IMR-90 (cell line): Measurements from ENCODE around the gene ARHGAP45. TPM values are rescaled to one million over a fixed set of nuclear protein-coding genes. Genes with fewer than 3 reads are reported as not detected.

ENCODE experiments used
- ATAC-seq: fragments of 200-7000 bp; cut with Tn5 transposase; 2 replicates; pipeline ENCODE4 v1.9.1; 2020; ENCODE audit warnings: low read depth, mild to moderate bottlenecking, moderate library complexity
- BruUV-seq: library from RNA; stranded (reverse); fragments of 400-500 nt; replicated peaks from 2 replicates; lab custom pipeline; 2021; lab: Mats Ljungman, UMichigan
- CTCF ChIA-PET: fragments of 300-600 bp; formaldehyde crosslinking; extraction: SDS; loops from one replicate; lab custom pipeline; 2021; ENCODE audit warnings: antibody characterized with exemption; lab: Yijun Ruan, JAX
- POLR2A ChIA-PET: fragments of 300-600 bp; sonication (Branson Sonifier 250); formaldehyde crosslinking; loops from one replicate; lab custom pipeline; 2022; ENCODE audit warnings: antibody characterized with exemption; ENCODE audit not compliant: unreplicated experiment; lab: Charles Lee
- DNase-seq: peaks from one replicate; pipeline ENCODE4 v3.0.0; 2013
- H2AFZ ChIP-seq: replicated peaks from 2 replicates; pipeline ENCODE3; 2013; ENCODE audit warnings: low read length, mild to moderate bottlenecking; ENCODE audit not compliant: poor library complexity
- H2AK5ac ChIP-seq: 2 replicates; pipeline ENCODE4 v1.6.1; 2013; ENCODE audit warnings: low read depth, low read length, inconsistent platforms
- H2AK9ac ChIP-seq: replicated peaks from 2 replicates; pipeline ENCODE3; 2013; ENCODE audit warnings: mild to moderate bottlenecking, low read depth, low read length, moderate library complexity; ENCODE audit not compliant: poor library complexity
- H2BK120ac ChIP-seq: 2 replicates; pipeline ENCODE4 v1.6.1; 2013; ENCODE audit warnings: low read depth, low read length, inconsistent platforms
- H2BK15ac ChIP-seq: 3 replicates; pipeline ENCODE4 v1.6.1; 2013; ENCODE audit warnings: low read depth, low read length, inconsistent platforms
- H2BK20ac ChIP-seq: 2 replicates; pipeline ENCODE4 v1.6.1; 2013; ENCODE audit warnings: low read depth, mild to moderate bottlenecking, inconsistent platforms, low read length, moderate library complexity
- H2BK5ac ChIP-seq: 2 replicates; pipeline ENCODE4 v1.6.1; 2013; ENCODE audit warnings: mild to moderate bottlenecking, low read depth, low read length, inconsistent platforms; ENCODE audit not compliant: poor library complexity, severe bottlenecking
- H3K14ac ChIP-seq: replicated peaks from 2 replicates; pipeline ENCODE4 v1.6.1; 2013; ENCODE audit warnings: low read depth, low read length, inconsistent platforms
- H3K18ac ChIP-seq: 2 replicates; pipeline ENCODE4 v1.6.1; 2013; ENCODE audit warnings: low read depth, low read length, control low read depth
- H3K23ac ChIP-seq: 2 replicates; pipeline ENCODE4 v1.6.1; 2013; ENCODE audit warnings: low read depth, low read length, inconsistent platforms
- H3K27ac ChIP-seq: 2 replicates; pipeline ENCODE4 v1.5.1; 2013; ENCODE audit warnings: mild to moderate bottlenecking, control low read depth, low read length; ENCODE audit not compliant: insufficient read depth
- H3K27me3 ChIP-seq: 2 replicates; pipeline ENCODE4 v1.6.1; 2013; ENCODE audit warnings: low read length; ENCODE audit not compliant: control insufficient read depth, insufficient read depth
- H3K36me3 ChIP-seq: 2 replicates; pipeline ENCODE4 v1.6.1; 2013; ENCODE audit warnings: low read length, mixed read lengths; ENCODE audit not compliant: control insufficient read depth, insufficient read depth
- H3K4ac ChIP-seq: 2 replicates; pipeline ENCODE4 v1.6.1; 2013; ENCODE audit warnings: low read depth, low read length, inconsistent platforms
- H3K4me1 ChIP-seq: 2 replicates; pipeline ENCODE4 v1.6.1; 2013; ENCODE audit warnings: low read length, mixed read lengths; ENCODE audit not compliant: control insufficient read depth, insufficient read depth
- H3K4me2 ChIP-seq: 2 replicates; pipeline ENCODE4 v1.6.1; 2013; ENCODE audit warnings: low read depth, mild to moderate bottlenecking, control low read depth, low read length, moderate library complexity
- H3K4me3 ChIP-seq: 2 replicates; pipeline ENCODE4 v1.5.1; 2013; ENCODE audit warnings: low read depth, mild to moderate bottlenecking, control low read depth, low read length, moderate library complexity; ENCODE audit not compliant: insufficient read depth
- H3K56ac ChIP-seq: 2 replicates; pipeline ENCODE4 v1.6.1; 2013; ENCODE audit warnings: low read length, inconsistent platforms; ENCODE audit not compliant: insufficient read depth; ENCODE audit errors: extremely low read depth
- H3K79me1 ChIP-seq, 2 experiments: 2 replicates each; pipeline ENCODE4 v1.6.1; 2013; ENCODE audit warnings: low read length in 2 of 2, inconsistent platforms in 1 of 2, low read depth in 1 of 2
- H3K9ac ChIP-seq: 2 replicates; pipeline ENCODE4 v1.6.1; 2013; ENCODE audit warnings: low read depth, low read length, control low read depth
- H3K9me1 ChIP-seq: 2 replicates; pipeline ENCODE4 v1.6.1; 2013; ENCODE audit warnings: low read length, inconsistent platforms; ENCODE audit not compliant: insufficient read depth
- H3K9me3 ChIP-seq: 2 replicates; pipeline ENCODE4 v1.6.1; 2013; ENCODE audit warnings: low read length; ENCODE audit not compliant: control insufficient read depth, insufficient read depth
- H4K20me1 ChIP-seq: 2 replicates; pipeline ENCODE4 v1.6.1; 2013; ENCODE audit warnings: low read length, inconsistent platforms; ENCODE audit not compliant: insufficient read depth
- H4K5ac ChIP-seq: 2 replicates; pipeline ENCODE4 v1.6.1; 2013; ENCODE audit warnings: mild to moderate bottlenecking, low read depth, low read length, control low read depth
- H4K8ac ChIP-seq, 2 experiments: 2 replicates each; pipeline ENCODE4 v1.6.1; 2013; ENCODE audit warnings: low read depth in 2 of 2, low read length in 2 of 2, control low read depth in 1 of 2, inconsistent platforms in 1 of 2
- H4K91ac ChIP-seq: 2 replicates; pipeline ENCODE4 v1.6.1; 2013; ENCODE audit warnings: low read depth, low read length, inconsistent platforms; ENCODE audit not compliant: insufficient read depth
- BHLHE40 ChIP-seq: fragments of 150-350 bp; IDR thresholded peaks from 2 replicates; pipeline ENCODE4 v1.6.1; 2016; ENCODE audit warnings: mild to moderate bottlenecking, low read depth, low read length
- CEBPB ChIP-seq: IDR thresholded peaks from 2 replicates; pipeline ENCODE4 v1.6.1; 2012; ENCODE audit warnings: low read depth, low read length, improper control_type of control experiment
- CHD1 ChIP-seq: IDR thresholded peaks from 2 replicates; pipeline ENCODE4 v1.6.1; 2012; ENCODE audit warnings: low read depth, low read length, improper control_type of control experiment
- CTCF ChIP-seq: conservative IDR thresholded peaks from 2 replicates; pipeline ENCODE4 v1.5.1; 2012; ENCODE audit warnings: mild to moderate bottlenecking, low read depth, low read length, improper control_type of control experiment
- FOS ChIP-seq: fragments of 150-350 bp; IDR thresholded peaks from 2 replicates; pipeline ENCODE4 v1.6.1; 2016; ENCODE audit warnings: low read depth, low read length
- MAFK ChIP-seq: IDR thresholded peaks from 2 replicates; pipeline ENCODE4 v1.6.1; 2012; ENCODE audit warnings: low read depth, low read length, improper control_type of control experiment
- MAZ ChIP-seq: IDR thresholded peaks from 2 replicates; pipeline ENCODE4 v1.6.1; 2012; ENCODE audit warnings: low read depth, mild to moderate bottlenecking, low read length, improper control_type of control experiment, moderate library complexity, borderline replicate concordance
- NFE2L2 ChIP-seq: fragments of 150-350 bp; IDR thresholded peaks from 2 replicates; pipeline ENCODE4 v1.6.1; 2016; ENCODE audit warnings: low read depth, mild to moderate bottlenecking, low read length
- POLR2A ChIP-seq: IDR thresholded peaks from 2 replicates; pipeline ENCODE4 v1.6.1; 2012; ENCODE audit warnings: mild to moderate bottlenecking, low read depth, low read length
- RAD21 ChIP-seq: IDR thresholded peaks from 2 replicates; pipeline ENCODE4 v1.6.1; 2012; ENCODE audit warnings: low read length, improper control_type of control experiment
- RCOR1 ChIP-seq: IDR thresholded peaks from 2 replicates; pipeline ENCODE4 v1.6.1; 2012; ENCODE audit warnings: mild to moderate bottlenecking, low read length, improper control_type of control experiment; ENCODE audit not compliant: insufficient replicate concordance
- RFX5 ChIP-seq: IDR thresholded peaks from 2 replicates; pipeline ENCODE4 v1.8.0; 2012; ENCODE audit warnings: low read depth, mild to moderate bottlenecking, low read length, moderate library complexity
- SMC3 ChIP-seq: fragments of 150-350 bp; IDR thresholded peaks from 2 replicates; pipeline ENCODE4 v1.6.1; 2016; ENCODE audit warnings: low read depth, mild to moderate bottlenecking, antibody characterized with exemption, low read length, moderate library complexity
- USF2 ChIP-seq: fragments of 150-350 bp; IDR thresholded peaks from 2 replicates; pipeline ENCODE4 v1.6.1; 2017; ENCODE audit warnings: mild to moderate bottlenecking, antibody characterized with exemption, low read length, low read depth
- WGBS, 2 experiments: methylation state at CpG; one replicate each; pipeline versions ENCODE4 v1.1.5 to v1.1.7; 2013; ENCODE audit warnings: missing lambda C conversion rate in 2 of 2; ENCODE audit not compliant: insufficient read length in 1 of 2; ENCODE audit errors: extremely low coverage in 2 of 2; 5-methylcytosine and 5-hydroxymethylcytosine counted together
- dilution Hi-C: fragments of 300-500 bp; cut with HindIII; formaldehyde crosslinking; loops from one replicate; pipeline ENCODE4 v1.14.3; 2018; ENCODE audit warnings: low sequenced_read_pairs; ENCODE audit not compliant: unreplicated experiment
- in situ Hi-C: fragments of 300-500 bp; cut with MboI; formaldehyde crosslinking; loops from 3 replicates; pipeline ENCODE4 v1.14.3; 2019; ENCODE audit warnings: low sequenced_read_pairs, inconsistent platforms, mixed read lengths
- intact Hi-C: fragments of 100-400 bp; cut with micrococcal nuclease; formaldehyde crosslinking; loops from 2 replicates; pipeline ENCODE4 v1.10.0; 2022
- polyA plus RNA-seq, 3 experiments: library from polyadenylated mRNA; depleted of rRNA; stranded (reverse); fragments of >200 nt; gene quantifications; 2 replicates each; pipeline ENCODE4 v1.2.3, GENCODE V29; 2012; ENCODE audit warnings: low replicate concordance in 1 of 3
- total RNA-seq: library from RNA; depleted of rRNA; stranded (reverse); fragments of >200 nt; gene quantifications from 2 replicates; pipeline ENCODE4 v1.2.3, GENCODE V29; 2012
- TF ChIP-seq, protein P1 (sequence below): fragments of 150-350 bp; IDR thresholded peaks from 2 replicates; pipeline ENCODE4 v1.6.1; 2016; ENCODE audit warnings: low read depth, mild to moderate bottlenecking, low read length, moderate library complexity, borderline replicate concordance

The ARHGAP45 gene
- total and polyA plus RNA-seq, 2 of the 4 experiments (the other 2 are of a cell fraction), result 1.3 to 1.7 TPM

GRCh38 chr19:1122972-1123363, 56.0 kb downstream of the ARHGAP45 start:
- H2BK5ac ChIP-seq, result peak overlapping the region; percentile 3
- H3K27ac ChIP-seq, result no peak overlapping the region
- ChIA-PET CTCF (interaction anchor here (1.2 kb wide), 1 partner anchor 10 kb away, joined by 4 read pairs; no protein-coding TSS in a partner anchor), POLR2A (no interaction called here)
- BruUV-seq, result no TSS peak
- no peak overlapping the region for H3K14ac ChIP-seq
- peaks cover 25% of the 10 kb centered on the region for H4K20me1 ChIP-seq
- no peak overlapping the region for H2BK15ac ChIP-seq
- dilution Hi-C loops, result no loop called here
- H3K4me2 ChIP-seq, result no peak overlapping the region
- H4K91ac ChIP-seq, result no peak overlapping the region
- DNase-seq (peak; percentile 56), ATAC-seq (peak; percentile 90)
- no peak overlapping the region for H4K8ac ChIP-seq
- H2BK20ac ChIP-seq, result no peak overlapping the region
- in situ Hi-C loops, result no loop called here
- intact Hi-C loops, result no loop called here
- H3K79me1 ChIP-seq, result peaks cover 20 to 69% of the 10 kb centered on the region in 2 experiments
- no peak overlapping the region for H3K4me3 ChIP-seq
- peaks cover 7% of the 10 kb centered on the region for H3K4me1 ChIP-seq
- H2AFZ ChIP-seq, result peak overlapping the region; percentile 56
- H3K9ac ChIP-seq, result no peak overlapping the region
- H3K23ac ChIP-seq, result no peak overlapping the region
- TF ChIP-seq POLR2A (no peak), CEBPB (no peak), SMC3 (no peak), MAZ (no peak), MAFK (no peak), CHD1 (no peak), RCOR1 (no peak), RFX5 (no peak), RAD21 (no peak), FOS (no peak), NFE2L2 (no peak), BHLHE40 (no peak), USF2 (no peak), CTCF (no peak)
- TF ChIP-seq, protein P1, sequence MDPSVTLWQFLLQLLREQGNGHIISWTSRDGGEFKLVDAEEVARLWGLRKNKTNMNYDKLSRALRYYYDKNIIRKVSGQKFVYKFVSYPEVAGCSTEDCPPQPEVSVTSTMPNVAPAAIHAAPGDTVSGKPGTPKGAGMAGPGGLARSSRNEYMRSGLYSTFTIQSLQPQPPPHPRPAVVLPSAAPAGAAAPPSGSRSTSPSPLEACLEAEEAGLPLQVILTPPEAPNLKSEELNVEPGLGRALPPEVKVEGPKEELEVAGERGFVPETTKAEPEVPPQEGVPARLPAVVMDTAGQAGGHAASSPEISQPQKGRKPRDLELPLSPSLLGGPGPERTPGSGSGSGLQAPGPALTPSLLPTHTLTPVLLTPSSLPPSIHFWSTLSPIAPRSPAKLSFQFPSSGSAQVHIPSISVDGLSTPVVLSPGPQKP, result no peak
- peaks cover 92% of the 10 kb centered on the region for H3K36me3 ChIP-seq
- no peak overlapping the region for H2AK5ac ChIP-seq
- no peak overlapping the region for H3K56ac ChIP-seq
- no peak overlapping the region for H4K5ac ChIP-seq
- no peak overlapping the region for H2BK120ac ChIP-seq
- no peak overlapping the region for H3K4ac ChIP-seq
- no CpG with 5 or more reads among the region's 21 CpGs for WGBS, 2 experiments
- peaks cover 7% of the 10 kb centered on the region; the same call in 1 of the 2 replicates for H3K9me1 ChIP-seq
- no peaks in the 10 kb centered on the region for H3K9me3 ChIP-seq
- H3K18ac ChIP-seq, result no peak overlapping the region
- no peaks in the 10 kb centered on the region for H3K27me3 ChIP-seq
- H2AK9ac ChIP-seq, result peak overlapping the region; percentile 1
